ENCODE data around the gene PTDSS2.

PTDSS2 gene

DNA sequence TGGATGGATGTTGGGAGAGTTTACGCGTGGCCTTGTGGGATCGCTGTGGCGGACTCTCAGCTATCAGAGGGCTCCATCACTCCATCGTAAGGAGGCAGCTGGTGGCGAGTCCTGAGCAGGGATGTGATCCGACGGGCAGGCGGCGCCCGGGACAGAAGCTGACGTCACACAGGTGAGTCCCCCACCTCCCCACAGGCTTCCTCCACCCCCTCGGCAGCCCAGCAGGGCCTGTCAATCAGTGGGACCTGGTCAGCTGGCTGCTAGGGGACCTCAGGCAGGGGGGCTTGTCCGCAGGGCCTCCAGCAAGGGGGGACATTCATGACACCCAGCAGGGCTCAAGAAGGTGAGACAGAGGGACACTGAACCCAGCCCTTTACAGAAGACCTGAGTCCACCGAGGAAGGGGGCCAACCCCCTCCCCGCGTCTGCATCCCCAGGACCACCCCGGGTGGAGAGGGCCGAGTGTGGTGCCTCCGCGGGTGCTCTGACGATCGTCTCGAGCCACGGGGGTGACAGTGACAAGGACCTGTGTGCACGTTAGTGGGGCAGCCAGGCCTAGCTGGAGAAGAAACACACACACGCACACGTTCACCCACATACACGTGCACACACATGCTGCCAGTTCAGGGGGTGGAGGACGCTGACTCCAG lies 78.2 kb downstream of the PTDSS2 start:
- in situ Hi-C loops (cut with MboI; ENCODE audit: low sequenced_read_pairs, unreplicated experiment), result no loop called here
- no peak for DNase-seq (ENCODE audit: low spot score)
- TF ChIP-seq CTCF (IDR thresholded peaks at IDR 0.05; ENCODE audit: borderline replicate concordance, control extremely low read depth, extremely low read depth, insufficient read depth, missing control alignments), result no peak

- no peak for TF ChIP-seq CTCF (IDR thresholded peaks at IDR 0.05; ENCODE audit: borderline replicate concordance, control extremely low read depth, extremely low read depth, insufficient read depth, missing control alignments)
- DNase-seq (ENCODE audit: low spot score), result no peak
- in situ Hi-C loops (cut with MboI; ENCODE audit: low sequenced_read_pairs, unreplicated experiment), result no loop called here
Measured at GRCh38 chr11:528815-529727, 79.0 kb downstream of the PTDSS2 start.

GRCh38 chr11:529728-530411 lies 79.8 kb downstream of the PTDSS2 start:
- no peak for DNase-seq (ENCODE audit: low spot score)
- TF ChIP-seq CTCF (IDR thresholded peaks at IDR 0.05; ENCODE audit: borderline replicate concordance, control extremely low read depth, extremely low read depth, insufficient read depth, missing control alignments), result no peak
- in situ Hi-C loops (cut with MboI; ENCODE audit: low sequenced_read_pairs, unreplicated experiment), result no loop called here

DNA sequence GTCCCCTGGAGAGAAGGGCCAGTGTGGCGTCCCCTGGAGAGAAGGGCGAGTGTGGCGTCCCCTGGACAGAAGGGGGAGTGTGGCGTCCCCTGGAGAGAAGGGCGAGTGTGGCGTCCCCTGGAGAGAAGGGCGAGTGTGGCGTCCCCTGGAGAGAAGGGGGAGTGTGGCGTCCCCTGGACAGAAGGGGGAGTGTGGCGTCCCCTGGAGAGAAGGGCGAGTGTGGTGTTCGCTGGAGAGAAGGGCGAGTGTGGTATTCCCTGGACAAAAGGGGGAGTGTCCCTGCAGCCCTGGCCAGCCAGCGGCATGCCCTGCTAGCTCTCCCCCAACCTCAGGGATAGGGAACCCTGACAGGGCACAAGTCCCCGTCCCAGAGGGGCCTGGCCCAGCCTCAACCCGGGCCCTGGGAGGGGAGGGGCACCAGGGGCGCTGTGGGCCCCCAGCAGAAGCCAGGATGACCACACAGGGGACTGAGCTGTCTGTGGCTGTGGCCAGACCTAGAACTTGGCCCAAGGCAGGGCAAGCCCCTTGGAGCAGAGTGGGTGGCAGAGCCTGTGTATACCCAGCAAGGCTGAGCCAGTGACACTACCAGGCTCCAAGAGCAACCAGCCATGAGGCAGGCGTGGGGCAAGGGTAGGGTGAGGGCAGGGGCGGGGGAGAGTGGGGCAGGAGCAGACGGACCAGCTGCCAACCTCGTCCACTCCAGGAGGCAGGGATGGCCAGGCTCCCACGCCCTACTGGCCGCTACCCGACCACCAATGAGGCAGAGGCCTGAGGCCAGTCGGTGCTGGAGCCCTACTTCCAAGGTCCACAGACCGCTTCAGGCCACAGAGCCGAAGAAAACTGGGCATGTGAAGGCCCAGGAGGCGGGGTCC lies 81.1 kb downstream of the PTDSS2 start:
- TF ChIP-seq CTCF (IDR thresholded peaks at IDR 0.05; ENCODE audit: borderline replicate concordance, control extremely low read depth, extremely low read depth, insufficient read depth, missing control alignments), result no peak

DNA sequence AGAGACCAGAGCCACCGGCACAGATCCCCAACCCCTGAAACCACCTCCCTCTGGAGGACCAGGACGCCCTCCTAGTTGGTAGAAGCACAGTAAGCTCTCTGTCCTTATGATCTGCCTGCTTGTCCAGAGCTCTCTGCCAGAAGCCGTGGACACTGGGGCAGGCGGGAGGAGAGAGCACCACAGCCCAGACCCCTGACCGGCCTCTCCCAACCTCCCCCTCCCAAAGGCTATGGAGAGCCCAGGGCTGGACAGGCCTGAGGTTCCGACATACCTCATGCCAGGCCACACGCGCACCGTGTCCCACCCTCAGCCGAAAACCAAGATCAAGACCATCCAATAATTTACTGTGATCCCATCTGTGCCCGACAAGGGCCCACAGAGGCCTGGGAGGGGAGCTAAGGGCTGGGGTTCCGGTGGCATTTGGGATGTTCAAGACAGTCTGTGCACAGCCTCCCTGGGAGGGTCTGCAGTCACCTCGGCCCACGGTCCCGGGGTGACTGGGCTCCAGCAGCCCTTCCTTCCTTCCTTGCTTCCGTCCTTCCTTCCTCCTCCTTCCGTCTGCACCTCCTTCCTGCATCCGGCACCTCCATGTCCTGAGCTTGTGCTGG lies 81.9 kb downstream of the PTDSS2 start:
- TF ChIP-seq CTCF (IDR thresholded peaks at IDR 0.05; ENCODE audit: borderline replicate concordance, control extremely low read depth, extremely low read depth, insufficient read depth, missing control alignments), result no peak
- DNase-seq (ENCODE audit: low spot score), result no peak
- in situ Hi-C loops (cut with MboI; ENCODE audit: low sequenced_read_pairs, unreplicated experiment), result no loop called here

More for the DNA sequence above, 81.1 kb downstream of the PTDSS2 start:
- no peak for DNase-seq (ENCODE audit: low spot score)
- in situ Hi-C loops (cut with MboI; ENCODE audit: low sequenced_read_pairs, unreplicated experiment), result no loop called here
